Testis (tissue), 2 donors: ENCODE results near the gene CFAP299.

Source experiments
- CTCF ChIP-seq, 3 experiments: fragments of 450-650 bp in 2 of 3; fragments of 200-600 bp in 1 of 3; sonication (generic) in 1 of 3; IDR thresholded peaks; one replicate each; pipeline ENCODE4 v1.5.1; 2016 to 2019; ENCODE audit warnings: antibody characterized with exemption in 3 of 3, mild to moderate bottlenecking in 2 of 3, moderate library complexity in 1 of 3
- POLR2A ChIP-seq: fragments of 450-650 bp; IDR thresholded peaks from one replicate; pipeline ENCODE4 v1.6.1; 2017; ENCODE audit warnings: antibody characterized with exemption, mild to moderate bottlenecking, moderate library complexity

GRCh38 chr4:80911458-80911857 lies 575.9 kb downstream of the CFAP299 start:
- TF ChIP-seq POLR2A, result no peak
- no peak for TF ChIP-seq CTCF (IDR thresholded peaks at IDR 0.05)
